Measurements from ENCODE around the gene CFB. TPM values are rescaled to one million over a fixed set of nuclear protein-coding genes. Genes with fewer than 3 reads are reported as not detected.
A peak's percentile ranks its signal among the peaks of the same experiment; 100 is the strongest.

CFB gene
- total RNA-seq, 1 donor from 2014 or later = 0.81 TPM

DNA sequence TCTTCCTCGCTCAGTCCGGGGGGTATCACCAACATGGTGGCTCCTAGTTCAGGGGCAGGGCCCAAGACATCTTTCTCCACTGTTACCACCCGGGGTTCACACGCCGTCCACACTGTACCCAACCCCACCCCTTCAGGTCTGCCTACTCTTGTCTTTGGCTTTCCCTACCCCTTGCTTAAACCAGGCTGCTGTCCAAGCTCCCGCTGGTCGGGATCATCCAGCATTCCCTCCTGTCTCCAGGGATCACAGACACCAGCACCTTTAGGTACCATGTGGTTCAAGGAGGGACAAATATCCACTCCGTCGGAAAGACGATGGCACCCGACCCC lies 12.5 kb downstream of the CFB start:
- H3K4me3 ChIP-seq (ENCODE audit: low read depth, low read length) = peak overlapping the region; percentile 88
- TF ChIP-seq CTCF (conservative IDR thresholded peaks at IDR 0.05; ENCODE audit: low read depth, low read length) = no peak
- no peak for DNase-seq (ENCODE audit: low read depth)

- peak; percentile 66 for DNase-seq (ENCODE audit: low read depth)
- H3K4me3 ChIP-seq (ENCODE audit: low read depth, low read length) = peak within 1 kb of the TSS; percentile 88
- TF ChIP-seq CTCF (conservative IDR thresholded peaks at IDR 0.05; ENCODE audit: low read depth, low read length) = no peak
Observed at GRCh38 chr6:31958741-31959739, 13.1 kb downstream of the CFB start, which contains the start of the genes NELFE and SKIC2. TSS of gene NELFE (minus strand) at chr6:31958971. CDS start at chr6:31958446, 525 bp downstream. TSS of gene SKIC2 (plus strand) at chr6:31959175. CDS start at chr6:31959193, 18 bp downstream.

GRCh38 chr6:31961616-31962015 lies 15.7 kb downstream of the CFB start:
- no peak for DNase-seq (ENCODE audit: low read depth)
- TF ChIP-seq CTCF (conservative IDR thresholded peaks at IDR 0.05; ENCODE audit: low read depth, low read length) = no peak
- H3K4me3 ChIP-seq (ENCODE audit: low read depth, low read length) = no peak overlapping the region

DNA sequence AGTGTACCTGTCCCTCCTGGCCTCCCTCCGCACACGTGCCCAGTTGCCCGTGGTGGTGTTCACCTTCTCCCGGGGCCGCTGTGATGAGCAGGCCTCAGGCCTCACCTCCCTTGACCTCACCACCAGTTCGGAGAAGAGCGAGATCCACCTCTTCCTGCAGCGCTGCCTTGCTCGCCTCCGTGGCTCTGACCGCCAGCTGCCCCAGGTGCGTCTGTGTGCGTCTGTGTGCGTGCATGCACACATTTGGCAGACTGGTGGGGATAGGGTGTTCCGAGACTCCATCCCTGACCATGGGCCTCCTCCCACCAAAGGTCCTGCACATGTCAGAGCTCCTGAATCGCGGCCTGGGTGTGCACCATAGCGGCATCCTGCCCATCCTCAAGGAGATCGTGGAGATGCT lies 18.0 kb downstream of the CFB start:
- DNase-seq (ENCODE audit: low read depth) = no peak
- H3K4me3 ChIP-seq (ENCODE audit: low read depth, low read length) = no peak overlapping the region
- TF ChIP-seq CTCF (conservative IDR thresholded peaks at IDR 0.05; ENCODE audit: low read depth, low read length) = no peak

- no peak for TF ChIP-seq CTCF (conservative IDR thresholded peaks at IDR 0.05; ENCODE audit: low read depth, low read length)
- no peak for DNase-seq (ENCODE audit: low read depth)
- no peak overlapping the region for H3K4me3 ChIP-seq (ENCODE audit: low read depth, low read length)
Observed at GRCh38 chr6:31965700-31966099, 19.8 kb downstream of the CFB start.

DNA sequence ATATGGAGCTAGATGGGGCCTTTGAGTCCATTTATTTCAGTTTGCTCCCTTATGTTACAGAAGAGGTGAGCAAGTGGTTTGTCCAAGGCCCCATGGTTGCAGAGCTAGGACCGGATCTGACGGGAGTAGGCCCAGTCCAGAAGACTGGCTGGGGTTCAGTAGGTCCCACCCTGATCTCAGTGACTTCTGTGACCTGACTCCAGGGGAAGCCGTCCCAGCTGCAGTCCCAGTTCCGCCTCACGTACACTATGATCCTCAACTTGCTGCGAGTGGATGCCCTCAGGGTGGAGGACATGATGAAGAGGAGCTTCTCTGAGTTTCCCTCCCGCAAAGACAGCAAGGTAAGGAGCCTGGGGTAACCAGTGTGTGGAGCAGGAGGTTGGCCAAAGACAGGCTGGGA lies 20.6 kb downstream of the CFB start:
- H3K4me3 ChIP-seq (ENCODE audit: low read depth, low read length) = no peak overlapping the region
- no peak for TF ChIP-seq CTCF (conservative IDR thresholded peaks at IDR 0.05; ENCODE audit: low read depth, low read length)
- no peak for DNase-seq (ENCODE audit: low read depth)
